ENCODE data around the gene SKOR1. TPM values are rescaled to one million over a fixed set of nuclear protein-coding genes. Genes with fewer than 3 reads are reported as not detected.

The SKOR1 gene
- total and polyA plus RNA-seq, 10 of the 15 experiments (the other 5 are each of a cell fraction or from before 2014, with no cell fraction given): 0.04 to 0.36 (median 0.10) TPM; not detected in 4

GRCh38 chr15:67861983-67862382 is 36.7 kb downstream of the SKOR1 start (continued):
- TF ChIP-seq BMI1 (IDR thresholded peaks at IDR 0.05; ENCODE audit: borderline replicate concordance) (no peak), KAT2A (conservative IDR thresholded peaks at IDR 0.05; ENCODE audit: control insufficient read depth, low read depth, low read length) (no peak)

GRCh38 chr15:67862750-67863441 is 37.6 kb downstream of the SKOR1 start:
- Histone ChIP-seq H3K27me3 (replicated peaks in 1 of 2; ENCODE audit: control insufficient read depth in 2 of 2, insufficient read depth in 2 of 2, low read length in 1 of 2) (no peaks in the 10 kb centered on the region), H3K9ac (ENCODE audit: control insufficient read depth, insufficient read depth, low read length) (peak overlapping the region; percentile 60), H3K79me2 (ENCODE audit: control insufficient read depth, insufficient read depth, low read length) (no peaks in the 10 kb centered on the region), H3K4me3 (peak overlapping the region; percentile 53), H4K20me1 (ENCODE audit: control insufficient read depth, insufficient read depth) (no peaks in the 10 kb centered on the region), H3K27ac (ENCODE audit: control insufficient read depth, insufficient read depth) (peak overlapping the region; percentile 86), H2AFZ (ENCODE audit: control insufficient read depth, low read depth, low read length) (peak overlapping the region; percentile 93), H3K4me2 (ENCODE audit: control insufficient read depth, insufficient read depth) (peak overlapping the region; percentile 80), H3K9me3 (replicated peaks; ENCODE audit: control insufficient read depth, insufficient read depth, low read length) (no peaks in the 10 kb centered on the region), H3K4me1 (ENCODE audit: control insufficient read depth, insufficient read depth, low read length) (peaks cover 34% of the 10 kb centered on the region), H3K36me3 (ENCODE audit: control insufficient read depth in 2 of 2, insufficient read depth in 2 of 2, low read length in 1 of 2) (no peaks in the 10 kb centered on the region)
- in situ Hi-C loops (cut with MboI): loop anchor here (5.0 kb wide), 2 partner anchors 194 to 289 kb away; no protein-coding TSS in a partner anchor
- ChIA-PET RAD21 (ENCODE audit: unreplicated experiment) (interaction anchor here (0.5 to 4.4 kb wide), 38 partner anchors 9 to 406 kb away, joined by 3 to 67 read pairs (median 4); partner anchors contain the start of genes CLN6 and PIAS1), POLR2A (interaction anchor here (0.6 to 2.3 kb wide), 9 partner anchors 22 to 604 kb away, joined by 3 to 18 read pairs (median 3); partner anchors contain the start of gene PIAS1), SMC1A (ENCODE audit: uncharacterized antibody, unreplicated experiment) (interaction anchor here (0.5 to 4.8 kb wide), 36 partner anchors 9 to 444 kb away, joined by 3 to 97 read pairs (median 4); partner anchors contain the start of genes FEM1B and PIAS1), CTCF (interaction anchor here (0.6 to 4.5 kb wide), 47 partner anchors 9 to 444 kb away, joined by 3 to 119 read pairs (median 4); partner anchors contain the start of gene PIAS1)
- ATAC-seq: peak; percentile 80
- DNase-seq (ENCODE audit: low read depth, low spot score): peak; percentile 89
- under 1% methylated on average over 16 of the region's 16 CpGs for WGBS (ENCODE audit: insufficient coverage, insufficient replicate concordance, low lambda C conversion rate, missing lambda C conversion rate)
- intact Hi-C loops (cut with micrococcal nuclease; ENCODE audit: unreplicated experiment): loop anchor here (1.0 to 5.0 kb wide), 7 partner anchors 22 to 364 kb away; partner anchors contain the start of genes CLN6 and RNU6-1
- BruUV-seq (replicated peaks): no TSS peak
- FAIRE-seq: peak; percentile 57
- peak; percentile 97 for TF ChIP-seq PAX5 (IDR thresholded peaks at IDR 0.05; ENCODE audit: borderline replicate concordance, low read depth, low read length)
- 0 out of 4 replicates have a peak, but pooled peaks of 1 of the 2 experiments have one; percentile 39 for TF ChIP-seq EP300 (IDR thresholded peaks at IDR 0.05; ENCODE audit: borderline replicate concordance in 1 of 2, control insufficient read depth in 1 of 2, low read depth in 2 of 2, low read length in 2 of 2)
- peak; percentile 92 for TF ChIP-seq RUNX3 (IDR thresholded peaks at IDR 0.05; ENCODE audit: low read length)
- peak; percentile 21; the same call in 1 of the 2 replicates for TF ChIP-seq MLLT1 (IDR thresholded peaks at IDR 0.05)
- peak; percentile 93 for TF ChIP-seq SPI1 (IDR thresholded peaks at IDR 0.05; ENCODE audit: borderline replicate concordance, insufficient read depth, low read depth, low read length)
- TF ChIP-seq NFIC (IDR thresholded peaks at IDR 0.05; ENCODE audit: low read depth, low read length): peak; percentile 79
- 0 out of 2 replicates have a peak, but pooled peaks have one; percentile 29 for TF ChIP-seq TCF12 (IDR thresholded peaks at IDR 0.05; ENCODE audit: low read depth, low read length)
- TF ChIP-seq YBX1 (IDR thresholded peaks at IDR 0.05): no peak
- TF ChIP-seq ZNF207 (IDR thresholded peaks at IDR 0.05; ENCODE audit: borderline replicate concordance): no peak
- no peak for TF ChIP-seq POLR2A (IDR thresholded peaks at IDR 0.05; ENCODE audit: low read depth, low read length)
- TF ChIP-seq RBBP5 (conservative IDR thresholded peaks at IDR 0.05): no peak
- peak; percentile 77 for TF ChIP-seq NBN (IDR thresholded peaks at IDR 0.05)
- no peak for TF ChIP-seq IRF3 (IDR thresholded peaks at IDR 0.05)
- peak; percentile 85 for TF ChIP-seq CREB1 (IDR thresholded peaks at IDR 0.05; ENCODE audit: low read depth)
- TF ChIP-seq POU2F2 (IDR thresholded peaks at IDR 0.05; ENCODE audit: borderline replicate concordance, low read depth, low read length): peak; percentile 48; the same call in 1 of the 3 replicates
- peak; percentile 82 for TF ChIP-seq GABPA (IDR thresholded peaks at IDR 0.05; ENCODE audit: low read depth)
- no peak for TF ChIP-seq ZNF622 (IDR thresholded peaks at IDR 0.05)
- 0 out of 2 replicates have a peak, but pooled peaks have one; percentile 53 for TF ChIP-seq STAT3 (IDR thresholded peaks at IDR 0.05; ENCODE audit: low read depth, low read length)
- no peak for TF ChIP-seq ASH2L (IDR thresholded peaks at IDR 0.05; ENCODE audit: borderline replicate concordance, low read depth)
- TF ChIP-seq POLR2AphosphoS5 (IDR thresholded peaks at IDR 0.05; ENCODE audit: low read length): peak; percentile 46; the same call in 1 of the 2 replicates

All from GM12878 (cell line).